GM23248 (cell line): ENCODE data around the gene GLDC.

Experiments
- EZH2 ChIP-seq: fragments of 200-600 bp; sonication (generic); IDR thresholded peaks from 2 replicates; pipeline ENCODE4 v1.6.1; 2018; ENCODE audit warnings: antibody characterized with exemption, mild to moderate bottlenecking; ENCODE audit not compliant: insufficient read depth, poor library complexity, severe bottlenecking
- EZH2phosphoT487 ChIP-seq: fragments of 200-600 bp; sonication (generic); IDR thresholded peaks from 2 replicates; pipeline ENCODE4 v1.6.1; 2018; ENCODE audit warnings: antibody characterized with exemption, moderate library complexity, mild to moderate bottlenecking, low read depth; ENCODE audit not compliant: insufficient read depth

- TF ChIP-seq EZH2 (no peak), EZH2phosphoT487 (no peak)
Measured at GRCh38 chr9:6564868-6565267, 80.7 kb downstream of the GLDC start.
